Stimulated activated CD4-positive, alpha-beta T cell treated with anti-CD3 and anti-CD28 coated beads, TNF-alpha, amount 100 ng/mL, for 48 hours (primary cell): ENCODE results near the gene ZNF529.

Experiments used
- DNase-seq, 3 donors: peaks; one replicate each; pipeline ENCODE4 v3.0.0-alpha.2; 2020; ENCODE audit warnings: low read depth in 3 of 3

The ZNF529 gene

GRCh38 chr19:36514012-36514612, 59.0 kb downstream of the ZNF529 start:
- DNase-seq = no peak

GRCh38 chr19:36508325-36508724, 64.8 kb downstream of the ZNF529 start:
- DNase-seq = no peak

- DNase-seq = no peak
Measured at GRCh38 chr19:36501973-36502372, 71.1 kb downstream of the ZNF529 start.

- no peak for DNase-seq
Measured at GRCh38 chr19:36497001-36497400, 76.1 kb downstream of the ZNF529 start.
